Endodermal cell (in vitro differentiated cells): Measurements from ENCODE around the gene SMG6. TPM values are rescaled to one million over a fixed set of nuclear protein-coding genes. Genes with fewer than 3 reads are reported as not detected.
A peak's percentile ranks its signal among the peaks of the same experiment; 100 is the strongest.

ENCODE experiments used
- DNase-seq: peaks from one replicate; pipeline ENCODE4 v3.0.0-alpha.2; 2017
- H3K27ac ChIP-seq: 2 replicates; pipeline ENCODE4 v1.5.1; 2013; ENCODE audit warnings: mild to moderate bottlenecking, low read depth, low read length, moderate library complexity
- H3K27me3 ChIP-seq: 2 replicates; pipeline ENCODE4 v1.6.1; 2013; ENCODE audit warnings: mild to moderate bottlenecking, low read length, moderate library complexity; ENCODE audit not compliant: insufficient read depth, control insufficient read depth, poor library complexity, severe bottlenecking
- H3K36me3 ChIP-seq: 2 replicates; pipeline ENCODE4 v1.7.0; 2013; ENCODE audit warnings: mild to moderate bottlenecking, low read length, moderate library complexity; ENCODE audit not compliant: control insufficient read depth, insufficient read depth
- H3K4me1 ChIP-seq: one replicate; pipeline ENCODE4 v1.7.0; 2013; ENCODE audit warnings: low read length; ENCODE audit not compliant: control insufficient read depth, insufficient read depth
- H3K4me3 ChIP-seq: 2 replicates; pipeline ENCODE4 v1.5.1; 2013; ENCODE audit warnings: mild to moderate bottlenecking, low read length, moderate library complexity
- H3K9ac ChIP-seq: 2 replicates; pipeline ENCODE4 v1.6.1; 2013; ENCODE audit warnings: mild to moderate bottlenecking, low read length, moderate library complexity; ENCODE audit not compliant: poor library complexity, severe bottlenecking; ENCODE audit errors: extremely low read depth
- H3K9me3 ChIP-seq: 2 replicates; pipeline ENCODE4 v1.6.1; 2013; ENCODE audit warnings: mild to moderate bottlenecking, low read length, moderate library complexity; ENCODE audit not compliant: control insufficient read depth
- H3K27ac Mint-ChIP-seq: 2 replicates; pipeline ENCODE4 v1.8.0; 2020; ENCODE audit warnings: mixed read lengths
- H3K27me3 Mint-ChIP-seq: 2 replicates; pipeline ENCODE4 v1.8.0; 2021; ENCODE audit warnings: mild to moderate bottlenecking, mixed read lengths; ENCODE audit not compliant: insufficient read depth
- H3K36me3 Mint-ChIP-seq: 2 replicates; pipeline ENCODE4 v1.8.0; 2020; ENCODE audit warnings: low read depth, mixed read lengths
- H3K4me1 Mint-ChIP-seq: 2 replicates; pipeline ENCODE4 v1.8.0; 2020; ENCODE audit warnings: mixed read lengths
- H3K4me3 Mint-ChIP-seq: 2 replicates; pipeline ENCODE4 v1.8.0; 2020; ENCODE audit warnings: mild to moderate bottlenecking, moderate library complexity, mixed read lengths
- H3K9me3 Mint-ChIP-seq: 2 replicates; pipeline ENCODE4 v1.8.0; 2020; ENCODE audit warnings: mild to moderate bottlenecking, mixed read lengths
- WGBS, 2 experiments: methylation state at CpG; one replicate each; pipeline versions ENCODE4 v1.1.5 to v1.1.7; 2013; ENCODE audit warnings: missing lambda C conversion rate in 2 of 2, mixed read lengths in 1 of 2; ENCODE audit not compliant: insufficient coverage in 1 of 2, insufficient read length in 1 of 2; 5-methylcytosine and 5-hydroxymethylcytosine counted together
- total RNA-seq, 2 donors: library from RNA; stranded (reverse); fragmentation: NEBNext Ultra II Directional in 1 of 2; extraction: Animal tissue kit (Norgen Biotek cat#: 25700) in 1 of 2; gene quantifications; 2 replicates in 1 of 2; 3 replicates in 1 of 2; pipeline ENCODE4 v1.2.1, GENCODE V29; 2021
- TF ChIP-seq, protein P1 (sequence below): fragments of 200-600 bp; sonication (generic); conservative IDR thresholded peaks from 2 replicates; pipeline ENCODE4 v1.5.0; 2021; ENCODE audit warnings: antibody characterized with exemption, mild to moderate bottlenecking

The SMG6 gene
- total RNA-seq, 2 donors from 2014 or later, result 44.3 to 56.7 TPM

DNA sequence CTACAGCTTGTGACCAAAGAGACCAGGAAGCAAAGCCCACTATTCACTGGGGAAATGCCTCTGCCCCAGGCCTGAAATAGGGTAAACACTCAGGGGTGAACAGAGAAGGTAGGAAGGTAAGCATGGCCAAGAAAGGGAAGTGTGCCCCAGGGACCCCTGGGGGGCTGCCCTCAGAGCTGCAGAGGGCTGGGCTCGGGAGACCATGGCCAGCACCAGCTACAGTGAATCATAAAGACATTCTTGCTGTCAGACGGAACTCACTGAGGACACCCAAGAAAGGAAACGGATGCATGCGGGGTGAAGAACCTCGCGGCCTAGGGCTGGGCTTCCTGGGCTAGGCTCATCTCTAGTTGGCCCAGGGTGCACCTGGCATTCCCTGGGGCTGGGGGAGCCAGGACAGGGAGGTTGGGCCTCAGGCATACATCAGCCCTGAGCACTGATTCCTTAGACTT is 239.0 kb downstream of the SMG6 start:
- no peak overlapping the region for H3K4me3 Mint-ChIP-seq
- Histone ChIP-seq H3K4me3 (no peak overlapping the region), H3K9me3 (no peaks in the 10 kb centered on the region), H3K9ac (no peak overlapping the region), H3K27ac (no peak overlapping the region), H3K4me1 (peaks cover 10% of the 10 kb centered on the region), H3K36me3 (peaks cover 90% of the 10 kb centered on the region), H3K27me3 (peaks cover 19% of the 10 kb centered on the region)
- TF ChIP-seq, protein P1, sequence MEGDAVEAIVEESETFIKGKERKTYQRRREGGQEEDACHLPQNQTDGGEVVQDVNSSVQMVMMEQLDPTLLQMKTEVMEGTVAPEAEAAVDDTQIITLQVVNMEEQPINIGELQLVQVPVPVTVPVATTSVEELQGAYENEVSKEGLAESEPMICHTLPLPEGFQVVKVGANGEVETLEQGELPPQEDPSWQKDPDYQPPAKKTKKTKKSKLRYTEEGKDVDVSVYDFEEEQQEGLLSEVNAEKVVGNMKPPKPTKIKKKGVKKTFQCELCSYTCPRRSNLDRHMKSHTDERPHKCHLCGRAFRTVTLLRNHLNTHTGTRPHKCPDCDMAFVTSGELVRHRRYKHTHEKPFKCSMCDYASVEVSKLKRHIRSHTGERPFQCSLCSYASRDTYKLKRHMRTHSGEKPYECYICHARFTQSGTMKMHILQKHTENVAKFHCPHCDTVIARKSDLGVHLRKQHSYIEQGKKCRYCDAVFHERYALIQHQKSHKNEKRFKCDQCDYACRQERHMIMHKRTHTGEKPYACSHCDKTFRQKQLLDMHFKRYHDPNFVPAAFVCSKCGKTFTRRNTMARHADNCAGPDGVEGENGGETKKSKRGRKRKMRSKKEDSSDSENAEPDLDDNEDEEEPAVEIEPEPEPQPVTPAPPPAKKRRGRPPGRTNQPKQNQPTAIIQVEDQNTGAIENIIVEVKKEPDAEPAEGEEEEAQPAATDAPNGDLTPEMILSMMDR, result no peak
- no peaks in the 10 kb centered on the region for H3K9me3 Mint-ChIP-seq
- peaks cover 27% of the 10 kb centered on the region for H3K4me1 Mint-ChIP-seq
- DNase-seq, result no peak
- 90 to 94% methylated on average over 6 of the region's 6 CpGs for WGBS, 2 experiments
- H3K27ac Mint-ChIP-seq, result peak overlapping the region; percentile 45
- peaks cover 62% of the 10 kb centered on the region for H3K36me3 Mint-ChIP-seq
- H3K27me3 Mint-ChIP-seq, result peaks cover 24% of the 10 kb centered on the region

- H3K9ac ChIP-seq, result no peak overlapping the region
- no peak overlapping the region for H3K4me3 ChIP-seq
- DNase-seq, result no peak
- H3K36me3 Mint-ChIP-seq, result peaks cover 60% of the 10 kb centered on the region
- H3K4me1 ChIP-seq, result peaks cover 10% of the 10 kb centered on the region
- H3K4me3 Mint-ChIP-seq, result no peak overlapping the region
- H3K27me3 Mint-ChIP-seq, result peaks cover 28% of the 10 kb centered on the region
- H3K9me3 ChIP-seq, result no peaks in the 10 kb centered on the region
- 76 to 80% methylated on average over 5 of the region's 5 CpGs for WGBS, 2 experiments
- peaks cover 29% of the 10 kb centered on the region for H3K4me1 Mint-ChIP-seq
- TF ChIP-seq, protein P1, result no peak
- peaks cover 24% of the 10 kb centered on the region for H3K27me3 ChIP-seq
- no peaks in the 10 kb centered on the region for H3K9me3 Mint-ChIP-seq
- H3K27ac ChIP-seq, result no peak overlapping the region
- no peak overlapping the region for H3K27ac Mint-ChIP-seq
- H3K36me3 ChIP-seq, result peaks cover 86% of the 10 kb centered on the region
Observed at GRCh38 chr17:2064147-2064489, 239.5 kb downstream of the SMG6 start.

DNA sequence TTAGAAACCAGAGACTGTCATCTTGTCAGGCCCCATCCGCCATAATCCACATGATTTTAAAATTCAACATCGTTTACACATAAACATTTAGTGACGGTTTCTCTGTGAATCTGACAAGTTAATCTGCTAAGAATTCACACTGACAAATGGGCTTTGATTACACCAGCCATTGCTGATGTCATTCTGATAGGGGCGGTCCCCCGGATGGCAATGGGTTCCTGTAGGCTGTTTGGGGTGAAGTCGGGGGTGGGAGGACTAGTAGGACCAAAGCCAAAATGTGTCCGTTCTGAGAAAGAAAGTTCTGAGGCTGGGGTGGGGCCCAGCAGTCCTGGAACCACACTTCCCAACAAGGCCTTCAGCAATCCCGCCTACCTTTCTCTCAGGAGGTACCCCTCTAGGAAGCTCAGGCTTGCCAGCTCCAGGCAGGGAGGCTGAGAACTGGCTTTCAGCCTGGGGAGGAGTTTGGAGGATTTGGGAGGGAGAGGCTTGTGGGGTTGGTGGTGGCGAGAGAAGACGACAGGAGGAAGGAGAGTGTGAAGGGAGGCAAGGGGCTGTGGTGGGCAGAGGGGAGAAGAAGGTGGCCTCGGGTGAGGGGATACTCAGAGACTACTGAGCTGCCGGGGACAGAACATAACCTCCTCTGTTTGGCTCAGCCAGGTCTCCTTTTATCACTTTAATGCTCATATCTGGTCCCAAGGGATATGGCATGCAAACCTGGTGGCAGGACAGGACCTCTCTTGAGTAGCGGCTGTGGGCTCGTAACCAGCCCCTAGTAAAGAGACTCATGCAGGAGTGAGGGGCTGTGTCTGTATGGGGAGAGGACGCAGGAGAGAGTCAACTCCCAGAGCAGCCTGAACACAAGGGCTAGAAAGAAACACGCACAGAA is 240.1 kb downstream of the SMG6 start:
- H3K27me3 Mint-ChIP-seq, result peaks cover 33% of the 10 kb centered on the region
- TF ChIP-seq, protein P1, result no peak
- Histone ChIP-seq H3K9ac (no peak overlapping the region), H3K4me1 (peaks cover 10% of the 10 kb centered on the region), H3K36me3 (peaks cover 80% of the 10 kb centered on the region), H3K4me3 (no peak overlapping the region), H3K9me3 (no peaks in the 10 kb centered on the region), H3K27me3 (peaks cover 30% of the 10 kb centered on the region), H3K27ac (no peak overlapping the region)
- H3K4me1 Mint-ChIP-seq, result peaks cover 29% of the 10 kb centered on the region
- no peak overlapping the region for H3K4me3 Mint-ChIP-seq
- 84 to 92% methylated on average over 14 to 16 of the region's 16 CpGs for WGBS, 2 experiments
- no peak for DNase-seq
- H3K27ac Mint-ChIP-seq, result no peak overlapping the region
- no peaks in the 10 kb centered on the region for H3K9me3 Mint-ChIP-seq
- peaks cover 57% of the 10 kb centered on the region for H3K36me3 Mint-ChIP-seq
